ENCODE data around the gene SLC8A1. TPM values are rescaled to one million over a fixed set of nuclear protein-coding genes. Genes with fewer than 3 reads are reported as not detected.

Gene SLC8A1
- total and polyA plus RNA-seq, 3 donors from 2014 or later, result 1.4 to 3.6 (median 3.2) TPM

- 90 to 96% methylated on average over 2 of the region's 2 CpGs for WGBS, 2 donors
- no peaks in the 10 kb centered on the region for H3K36me3 ChIP-seq (ENCODE audit: low read depth, missing control alignments)
- no peaks in the 10 kb centered on the region for H3K4me1 ChIP-seq
- H3K4me3 ChIP-seq, result no peak overlapping the region
- H3K9me3 ChIP-seq, result no peaks in the 10 kb centered on the region
- TF ChIP-seq POLR2A (IDR thresholded peaks at IDR 0.05), result no peak
- TF ChIP-seq, protein P1, sequence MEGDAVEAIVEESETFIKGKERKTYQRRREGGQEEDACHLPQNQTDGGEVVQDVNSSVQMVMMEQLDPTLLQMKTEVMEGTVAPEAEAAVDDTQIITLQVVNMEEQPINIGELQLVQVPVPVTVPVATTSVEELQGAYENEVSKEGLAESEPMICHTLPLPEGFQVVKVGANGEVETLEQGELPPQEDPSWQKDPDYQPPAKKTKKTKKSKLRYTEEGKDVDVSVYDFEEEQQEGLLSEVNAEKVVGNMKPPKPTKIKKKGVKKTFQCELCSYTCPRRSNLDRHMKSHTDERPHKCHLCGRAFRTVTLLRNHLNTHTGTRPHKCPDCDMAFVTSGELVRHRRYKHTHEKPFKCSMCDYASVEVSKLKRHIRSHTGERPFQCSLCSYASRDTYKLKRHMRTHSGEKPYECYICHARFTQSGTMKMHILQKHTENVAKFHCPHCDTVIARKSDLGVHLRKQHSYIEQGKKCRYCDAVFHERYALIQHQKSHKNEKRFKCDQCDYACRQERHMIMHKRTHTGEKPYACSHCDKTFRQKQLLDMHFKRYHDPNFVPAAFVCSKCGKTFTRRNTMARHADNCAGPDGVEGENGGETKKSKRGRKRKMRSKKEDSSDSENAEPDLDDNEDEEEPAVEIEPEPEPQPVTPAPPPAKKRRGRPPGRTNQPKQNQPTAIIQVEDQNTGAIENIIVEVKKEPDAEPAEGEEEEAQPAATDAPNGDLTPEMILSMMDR (IDR thresholded peaks at IDR 0.05), result no peak
- DNase-seq, result no peak
- no peaks in the 10 kb centered on the region for H3K27me3 ChIP-seq
- H3K27ac ChIP-seq, result no peak overlapping the region
- intact Hi-C loops (cut with DNase I; ENCODE audit: low total_unique reads), result no loop called here
Measured at GRCh38 chr2:40359811-40360210, 92.1 kb downstream of the SLC8A1 start.

- H3K27me3 ChIP-seq, result no peaks in the 10 kb centered on the region
- no peak for DNase-seq
- H3K4me1 ChIP-seq, result no peaks in the 10 kb centered on the region
- H3K4me3 ChIP-seq, result no peak overlapping the region
- no peak for TF ChIP-seq POLR2A (IDR thresholded peaks at IDR 0.05)
- TF ChIP-seq, protein P1 (IDR thresholded peaks at IDR 0.05), result no peak
- H3K36me3 ChIP-seq (ENCODE audit: low read depth, missing control alignments), result no peaks in the 10 kb centered on the region
- 79 to 81% methylated on average over 8 of the region's 8 CpGs for WGBS, 2 donors
- H3K27ac ChIP-seq, result no peak overlapping the region
- no peaks in the 10 kb centered on the region for H3K9me3 ChIP-seq
- intact Hi-C loops (cut with DNase I; ENCODE audit: low total_unique reads), result no loop called here
Measured at GRCh38 chr2:40358783-40359182, 93.1 kb downstream of the SLC8A1 start.

DNA sequence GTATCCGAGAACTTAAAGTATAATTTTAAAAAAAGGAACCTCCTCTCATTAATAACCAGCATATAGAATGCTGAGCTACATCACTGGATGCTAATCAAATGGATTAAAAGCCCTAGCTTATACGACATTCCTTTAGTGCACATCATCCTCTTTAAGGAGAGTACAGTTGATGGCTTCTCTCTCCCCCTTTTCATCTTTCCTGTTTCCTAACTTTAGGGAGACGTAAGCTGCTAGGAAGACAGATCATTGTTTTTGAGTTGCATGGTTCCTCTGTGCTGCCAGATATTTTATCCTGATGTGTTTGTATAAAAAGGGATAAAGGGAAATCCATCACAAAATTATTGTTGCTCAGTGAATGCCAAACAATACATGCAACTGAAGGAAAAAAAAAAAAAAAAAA is 94.2 kb downstream of the SLC8A1 start:
- 91 to 94% methylated on average over 3 of the region's 3 CpGs for WGBS, 2 donors
- intact Hi-C loops (cut with DNase I; ENCODE audit: low total_unique reads), result no loop called here
- Histone ChIP-seq H3K4me3 (no peak overlapping the region), H3K27me3 (no peaks in the 10 kb centered on the region), H3K9me3 (no peaks in the 10 kb centered on the region), H3K36me3 (ENCODE audit: low read depth, missing control alignments) (no peaks in the 10 kb centered on the region), H3K27ac (no peak overlapping the region), H3K4me1 (no peaks in the 10 kb centered on the region)
- no peak for TF ChIP-seq POLR2A (IDR thresholded peaks at IDR 0.05)
- TF ChIP-seq, protein P1 (IDR thresholded peaks at IDR 0.05), result no peak
- DNase-seq, result no peak

DNA sequence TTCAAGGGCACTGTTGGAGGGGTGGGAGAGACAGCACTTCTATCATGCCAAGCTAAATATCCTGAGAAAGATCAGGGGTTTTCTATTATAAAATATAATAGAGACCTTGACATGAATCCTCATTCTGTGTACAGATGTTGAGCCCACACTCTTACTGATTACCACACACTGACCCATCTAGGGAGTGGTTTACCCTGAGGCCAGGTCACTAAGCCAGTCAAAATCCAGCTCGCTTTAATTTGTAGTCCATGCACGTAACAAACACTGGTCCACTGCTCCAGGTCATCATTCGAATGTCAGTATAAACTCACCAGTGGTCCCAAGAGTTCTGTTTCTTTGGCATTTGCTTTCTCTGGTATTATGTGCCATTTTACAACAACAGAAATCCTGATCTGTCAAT is 96.4 kb downstream of the SLC8A1 start:
- no peak for DNase-seq
- Histone ChIP-seq H3K4me3 (no peak overlapping the region), H3K27ac (no peak overlapping the region), H3K9me3 (no peaks in the 10 kb centered on the region), H3K4me1 (no peaks in the 10 kb centered on the region), H3K36me3 (ENCODE audit: low read depth, missing control alignments) (no peaks in the 10 kb centered on the region), H3K27me3 (no peaks in the 10 kb centered on the region)
- 85 to 96% methylated on average over 3 of the region's 3 CpGs for WGBS, 2 donors
- intact Hi-C loops (cut with DNase I; ENCODE audit: low total_unique reads), result no loop called here
- TF ChIP-seq, protein P1 (IDR thresholded peaks at IDR 0.05), result no peak
- no peak for TF ChIP-seq POLR2A (IDR thresholded peaks at IDR 0.05)

- Histone ChIP-seq H3K27me3 (no peaks in the 10 kb centered on the region), H3K27ac (no peak overlapping the region), H3K36me3 (ENCODE audit: low read depth, missing control alignments) (no peaks in the 10 kb centered on the region), H3K4me3 (no peak overlapping the region), H3K9me3 (no peaks in the 10 kb centered on the region), H3K4me1 (no peaks in the 10 kb centered on the region)
- TF ChIP-seq POLR2A (IDR thresholded peaks at IDR 0.05), result no peak
- TF ChIP-seq, protein P1 (IDR thresholded peaks at IDR 0.05), result no peak
- DNase-seq, result no peak
- intact Hi-C loops (cut with DNase I; ENCODE audit: low total_unique reads), result no loop called here
- 88 to 94% methylated on average over 5 of the region's 5 CpGs for WGBS, 2 donors
Measured at GRCh38 chr2:40353231-40353630, 98.7 kb downstream of the SLC8A1 start.

All from testis (tissue), 3 donors.